Measurements from ENCODE around the gene INSYN2B.

The INSYN2B gene

DNA sequence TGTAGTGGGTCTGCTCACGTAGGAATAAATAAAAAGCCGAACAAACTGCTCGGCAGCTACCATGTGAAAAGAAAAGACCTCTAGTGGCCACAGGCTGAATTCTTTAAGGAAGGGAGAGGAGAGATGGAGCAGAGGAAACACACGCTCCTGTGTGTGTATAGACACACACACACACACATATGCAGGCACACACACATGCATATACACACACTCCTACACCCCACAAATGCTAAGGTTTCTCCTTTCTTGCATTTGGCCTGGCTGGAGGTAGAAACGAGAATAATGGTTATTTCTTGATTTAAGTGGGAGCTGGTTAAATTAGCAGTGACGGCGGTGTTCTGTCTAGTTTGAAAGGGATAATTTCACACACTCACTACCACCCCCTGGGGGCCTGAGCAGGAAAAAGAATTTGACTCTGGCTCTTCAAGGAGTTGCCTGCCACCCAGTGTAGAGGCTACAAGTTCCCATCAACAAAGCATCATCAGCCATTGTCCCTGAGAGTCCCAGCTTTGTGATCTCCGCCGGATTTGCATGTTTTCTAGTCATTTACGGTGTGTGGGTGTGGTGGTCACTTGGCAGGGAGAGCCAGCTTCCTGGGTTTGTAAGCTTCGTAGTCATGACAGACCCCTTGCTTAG lies at the start of gene INSYN2B:
Gene INSYN2B, minus strand, starts transcription at position 78 of the 636 bp plus-strand sequence. CDS start 96,597 bp downstream, outside the sequence.
- TF ChIP-seq HDGF (IDR thresholded peaks at IDR 0.05; ENCODE audit: borderline replicate concordance) = no peak
- peak; percentile 30; the same call in 1 of the 2 replicates for TF ChIP-seq L3MBTL2 (conservative IDR thresholded peaks at IDR 0.05)
- CTCF ChIA-PET = interaction anchor here (0.6 to 2.3 kb wide), 35 partner anchors 9 to 373 kb away, joined by 3 to 35 read pairs (median 4); no protein-coding TSS in a partner anchor
- DNase-seq (ENCODE audit: extremely low spot score) = peak; percentile 83
- POLR2A ChIA-PET = no interaction called here

DNA sequence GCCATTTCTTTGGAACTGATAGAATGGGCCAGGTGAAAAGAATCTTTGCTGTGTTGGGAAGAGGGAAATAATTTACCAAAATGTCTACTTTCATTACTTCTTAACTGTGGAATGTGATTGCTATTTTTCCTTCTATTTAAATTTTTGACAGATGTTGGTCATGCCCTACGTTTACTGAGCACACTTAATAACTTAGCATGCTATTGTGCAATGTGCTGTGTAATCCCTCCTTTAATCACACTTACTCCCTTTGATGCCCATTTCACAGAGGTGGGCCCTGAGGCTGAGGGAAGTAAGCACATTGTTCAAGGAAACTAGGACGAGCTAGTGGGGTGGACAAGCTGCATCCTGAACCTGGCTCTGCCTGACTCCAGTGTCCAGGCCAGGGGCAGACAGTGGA lies 47.8 kb upstream of the INSYN2B start:
- ChIA-PET CTCF (no interaction called here), POLR2A (no interaction called here)
- no peak for TF ChIP-seq ELF4 (IDR thresholded peaks at IDR 0.05)
- no peak for DNase-seq (ENCODE audit: extremely low spot score)

DNA sequence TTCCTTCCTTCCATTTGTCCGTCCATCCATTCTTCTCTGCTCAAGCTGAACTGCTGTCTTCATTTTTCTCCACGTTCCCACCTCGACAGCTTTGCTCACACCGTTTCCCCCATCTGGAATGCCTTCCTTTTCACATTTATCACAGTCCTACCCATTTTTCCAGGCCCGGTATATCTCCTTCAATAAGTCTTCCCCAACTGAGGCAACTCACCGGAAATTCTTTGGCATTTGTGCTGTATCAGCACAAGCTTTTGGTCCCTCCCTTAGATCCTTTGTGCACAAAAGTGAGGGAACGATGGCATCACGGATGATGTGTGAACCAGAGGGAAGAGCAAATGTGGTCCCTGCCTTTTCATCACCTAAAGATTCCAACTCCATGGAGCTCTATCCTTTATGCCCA lies 45.6 kb upstream of the INSYN2B start:
- CTCF ChIA-PET = no interaction called here
- DNase-seq (ENCODE audit: extremely low spot score) = no peak
- TF ChIP-seq BHLHE40 (IDR thresholded peaks at IDR 0.05; ENCODE audit: borderline replicate concordance) (no peak), FOXK2 (IDR thresholded peaks at IDR 0.05) (no peak), HDGF (IDR thresholded peaks at IDR 0.05; ENCODE audit: borderline replicate concordance) (no peak), LEF1 (IDR thresholded peaks at IDR 0.05; ENCODE audit: borderline replicate concordance) (no peak), ZNF384 (IDR thresholded peaks at IDR 0.05) (no peak), NFRKB (IDR thresholded peaks at IDR 0.05) (no peak), CTBP1 (IDR thresholded peaks at IDR 0.05; ENCODE audit: borderline replicate concordance) (no peak), ARNT (IDR thresholded peaks at IDR 0.05) (no peak), FOXA1 (IDR thresholded peaks at IDR 0.05) (no peak), SP1 (IDR thresholded peaks at IDR 0.05) (no peak), SUZ12 (IDR thresholded peaks at IDR 0.05) (no peak), L3MBTL2 (conservative IDR thresholded peaks at IDR 0.05) (no peak), FOXM1 (IDR thresholded peaks at IDR 0.05; ENCODE audit: borderline replicate concordance) (no peak), TARDBP (IDR thresholded peaks at IDR 0.05) (no peak), ELF4 (IDR thresholded peaks at IDR 0.05) (no peak)
- TF ChIP-seq, protein P1, sequence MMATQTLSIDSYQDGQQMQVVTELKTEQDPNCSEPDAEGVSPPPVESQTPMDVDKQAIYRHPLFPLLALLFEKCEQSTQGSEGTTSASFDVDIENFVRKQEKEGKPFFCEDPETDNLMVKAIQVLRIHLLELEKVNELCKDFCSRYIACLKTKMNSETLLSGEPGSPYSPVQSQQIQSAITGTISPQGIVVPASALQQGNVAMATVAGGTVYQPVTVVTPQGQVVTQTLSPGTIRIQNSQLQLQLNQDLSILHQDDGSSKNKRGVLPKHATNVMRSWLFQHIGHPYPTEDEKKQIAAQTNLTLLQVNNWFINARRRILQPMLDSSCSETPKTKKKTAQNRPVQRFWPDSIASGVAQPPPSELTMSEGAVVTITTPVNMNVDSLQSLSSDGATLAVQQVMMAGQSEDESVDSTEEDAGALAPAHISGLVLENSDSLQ (IDR thresholded peaks at IDR 0.05) = no peak
- POLR2A ChIA-PET = no interaction called here

DNA sequence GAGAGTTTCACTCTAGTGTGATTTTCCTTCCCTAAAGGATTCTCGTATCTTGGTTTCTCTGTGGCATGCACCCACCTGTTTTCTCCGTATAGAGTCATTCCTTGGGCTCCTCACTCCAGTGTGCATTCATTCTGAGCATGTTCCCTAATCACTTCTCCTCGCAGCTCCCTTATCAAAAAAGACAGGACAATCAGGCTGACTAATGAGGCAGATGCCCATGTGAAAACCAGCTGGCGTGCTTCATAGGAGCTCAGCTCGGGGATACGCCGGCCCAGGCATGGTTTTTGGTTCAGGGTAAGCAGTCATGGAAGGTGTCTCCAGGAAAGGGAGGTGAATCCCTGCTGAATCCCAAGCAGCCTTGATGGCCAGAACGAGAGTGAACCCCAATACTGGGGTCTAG lies 41.2 kb upstream of the INSYN2B start:
- CTCF ChIA-PET = no interaction called here
- TF ChIP-seq, protein P1 (IDR thresholded peaks at IDR 0.05) = no peak
- TF ChIP-seq L3MBTL2 (conservative IDR thresholded peaks at IDR 0.05) (no peak), HDGF (IDR thresholded peaks at IDR 0.05; ENCODE audit: borderline replicate concordance) (no peak), CTBP1 (IDR thresholded peaks at IDR 0.05; ENCODE audit: borderline replicate concordance) (no peak), ZNF384 (IDR thresholded peaks at IDR 0.05) (no peak), LEF1 (IDR thresholded peaks at IDR 0.05; ENCODE audit: borderline replicate concordance) (no peak), FOXA1 (IDR thresholded peaks at IDR 0.05) (no peak), ELF4 (IDR thresholded peaks at IDR 0.05) (no peak), ARNT (IDR thresholded peaks at IDR 0.05) (no peak), SP1 (IDR thresholded peaks at IDR 0.05) (no peak), BHLHE40 (IDR thresholded peaks at IDR 0.05; ENCODE audit: borderline replicate concordance) (no peak), TARDBP (IDR thresholded peaks at IDR 0.05) (no peak), SUZ12 (IDR thresholded peaks at IDR 0.05) (no peak), NFRKB (IDR thresholded peaks at IDR 0.05) (no peak), FOXM1 (IDR thresholded peaks at IDR 0.05; ENCODE audit: borderline replicate concordance) (no peak)
- POLR2A ChIA-PET = no interaction called here
- DNase-seq (ENCODE audit: extremely low spot score) = no peak

DNA sequence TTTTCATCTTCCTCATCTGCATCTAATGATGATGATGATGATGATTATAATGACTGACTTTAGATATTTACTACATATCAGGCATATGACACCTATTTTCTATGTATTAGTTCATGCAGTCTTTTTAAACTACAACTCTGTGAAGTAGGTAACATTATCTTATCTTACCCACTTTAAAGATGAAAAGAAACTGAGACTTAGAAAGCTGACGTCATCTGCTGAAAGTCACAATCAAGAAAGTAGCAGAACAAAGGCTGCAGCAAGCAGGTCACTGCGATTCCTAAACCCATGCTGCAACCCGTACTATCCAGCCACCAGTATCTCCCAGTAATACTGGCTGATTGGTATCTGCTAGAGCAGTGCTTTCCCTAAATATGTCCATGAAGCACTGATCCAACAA lies 40.1 kb upstream of the INSYN2B start:
- DNase-seq (ENCODE audit: extremely low spot score) = no peak
- CTCF ChIA-PET = no interaction called here
- TF ChIP-seq TARDBP (IDR thresholded peaks at IDR 0.05) = no peak
- no peak for TF ChIP-seq FOXK2 (IDR thresholded peaks at IDR 0.05)
- no peak for TF ChIP-seq BHLHE40 (IDR thresholded peaks at IDR 0.05; ENCODE audit: borderline replicate concordance)
- no peak for TF ChIP-seq NFRKB (IDR thresholded peaks at IDR 0.05)
- POLR2A ChIA-PET = no interaction called here

DNA sequence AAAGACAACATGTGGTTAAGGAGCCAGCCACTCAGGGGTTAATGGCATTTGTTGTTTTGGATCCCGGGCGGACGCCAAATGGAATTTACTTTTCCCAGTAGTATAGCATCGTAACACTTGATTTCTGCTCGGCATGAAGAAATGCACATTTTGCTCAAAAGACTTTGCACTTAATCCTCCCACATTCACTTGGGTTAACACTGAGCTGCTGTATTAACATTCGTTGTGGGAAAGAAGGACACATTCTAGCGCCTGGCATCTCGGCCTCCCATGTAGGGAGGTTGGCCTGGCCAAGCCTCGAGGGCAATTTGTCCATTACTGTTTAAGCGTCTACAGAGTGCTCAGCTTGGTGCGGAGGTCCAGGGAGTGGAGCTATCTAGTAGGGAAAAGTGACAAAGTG lies 32.3 kb upstream of the INSYN2B start:
- POLR2A ChIA-PET = no interaction called here
- no peak for TF ChIP-seq ARNT (IDR thresholded peaks at IDR 0.05)
- TF ChIP-seq HDGF (IDR thresholded peaks at IDR 0.05; ENCODE audit: borderline replicate concordance) = no peak
- TF ChIP-seq ZNF384 (IDR thresholded peaks at IDR 0.05) = no peak
- TF ChIP-seq ELF4 (IDR thresholded peaks at IDR 0.05) = no peak
- CTCF ChIA-PET = no interaction called here
- no peak for DNase-seq (ENCODE audit: extremely low spot score)

DNA sequence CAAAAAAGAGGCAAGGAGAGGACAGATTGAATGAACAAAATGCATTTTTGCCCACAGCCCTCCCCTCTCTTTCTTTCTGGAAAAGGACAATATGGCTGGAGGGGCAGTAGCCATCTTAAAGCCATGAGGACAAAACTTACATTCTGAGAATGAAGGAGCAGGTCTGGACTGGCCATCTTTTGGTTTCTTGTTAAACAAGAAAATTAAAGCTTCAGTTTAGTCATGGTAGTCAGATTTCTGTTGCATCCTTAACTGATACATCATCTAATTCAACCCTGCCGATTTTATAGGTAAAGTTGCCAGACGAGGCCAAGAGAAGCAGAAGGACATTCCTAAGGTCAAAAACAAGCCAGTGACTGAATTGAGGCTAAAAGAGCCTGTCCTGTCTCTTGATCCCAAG lies 31.5 kb upstream of the INSYN2B start:
- CTCF ChIA-PET = no interaction called here
- TF ChIP-seq HDGF (IDR thresholded peaks at IDR 0.05; ENCODE audit: borderline replicate concordance) = no peak
- TF ChIP-seq SP1 (IDR thresholded peaks at IDR 0.05) = no peak
- no peak for TF ChIP-seq FOXK2 (IDR thresholded peaks at IDR 0.05)
- TF ChIP-seq L3MBTL2 (conservative IDR thresholded peaks at IDR 0.05) = no peak
- TF ChIP-seq ZNF384 (IDR thresholded peaks at IDR 0.05) = no peak
- no peak for TF ChIP-seq BHLHE40 (IDR thresholded peaks at IDR 0.05; ENCODE audit: borderline replicate concordance)
- TF ChIP-seq FOXA1 (IDR thresholded peaks at IDR 0.05) = no peak
- TF ChIP-seq TARDBP (IDR thresholded peaks at IDR 0.05) = no peak
- no peak for TF ChIP-seq ARNT (IDR thresholded peaks at IDR 0.05)

DNA sequence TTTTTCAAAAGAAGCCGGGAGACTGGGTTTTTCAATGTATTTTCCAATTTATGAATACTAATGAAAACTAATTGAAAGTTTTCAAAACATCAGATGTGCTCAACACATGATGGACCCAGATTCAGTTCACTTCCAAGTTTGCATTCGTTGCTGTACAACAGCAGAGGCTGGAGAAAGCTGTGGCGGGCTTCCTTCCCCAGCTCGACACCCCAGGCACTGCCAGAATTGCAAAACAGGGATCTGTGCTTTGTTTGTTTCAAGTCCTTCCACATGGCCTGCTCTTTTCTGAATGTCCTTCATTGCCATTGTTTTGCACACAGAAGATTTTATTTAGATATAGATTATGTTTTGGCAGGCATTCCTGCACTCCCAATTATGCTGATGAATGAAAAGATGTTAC lies 30.3 kb upstream of the INSYN2B start:
- DNase-seq (ENCODE audit: extremely low spot score) = no peak
- POLR2A ChIA-PET = no interaction called here
- TF ChIP-seq SP1 (IDR thresholded peaks at IDR 0.05) (no peak), HDGF (IDR thresholded peaks at IDR 0.05; ENCODE audit: borderline replicate concordance) (no peak), ZNF384 (IDR thresholded peaks at IDR 0.05) (no peak), NFRKB (IDR thresholded peaks at IDR 0.05) (no peak), CTBP1 (IDR thresholded peaks at IDR 0.05; ENCODE audit: borderline replicate concordance) (no peak), ARNT (IDR thresholded peaks at IDR 0.05) (no peak), FOXM1 (IDR thresholded peaks at IDR 0.05; ENCODE audit: borderline replicate concordance) (no peak), FOXK2 (IDR thresholded peaks at IDR 0.05) (no peak), SUZ12 (IDR thresholded peaks at IDR 0.05) (no peak), TARDBP (IDR thresholded peaks at IDR 0.05) (no peak), LEF1 (IDR thresholded peaks at IDR 0.05; ENCODE audit: borderline replicate concordance) (no peak)
- TF ChIP-seq, protein P1 (IDR thresholded peaks at IDR 0.05) = no peak
- CTCF ChIA-PET = no interaction called here

More for the DNA sequence above, 31.5 kb upstream of the INSYN2B start:
- no peak for DNase-seq (ENCODE audit: extremely low spot score)
- POLR2A ChIA-PET = no interaction called here
